AG04450 (cell line): Measurements from ENCODE around the gene USP34. TPM values are rescaled to one million over a fixed set of nuclear protein-coding genes. Genes with fewer than 3 reads are reported as not detected.
"Not testable (repeated sequence)": the region's sequence is repeated elsewhere in the genome, so short reads cannot be mapped to it uniquely, and the experiment has no call there.

Source experiments
- CTCF ChIA-PET: fragments of 300-600, 350-600 bp; formaldehyde crosslinking; extraction: SDS; loops from one replicate; lab custom pipeline; 2022; ENCODE audit warnings: antibody characterized with exemption, inconsistent platforms; lab: Charles Lee
- POLR2A ChIA-PET: fragments of 350-600 bp; formaldehyde crosslinking; extraction: SDS; loops from one replicate; lab custom pipeline; 2021; ENCODE audit warnings: antibody characterized with exemption, inconsistent platforms; lab: Yijun Ruan, JAX
- DNase-seq: peaks from one replicate; pipeline ENCODE4 v3.0.0-alpha.2; 2011; ENCODE audit warnings: low read depth, low spot score
- H3K27ac ChIP-seq: one replicate; pipeline ENCODE4 v1.5.1; 2012; ENCODE audit warnings: low read depth, low read length, control low read depth
- H3K27me3 ChIP-seq: one replicate; pipeline ENCODE4 v1.6.0; 2012; ENCODE audit warnings: low read length; ENCODE audit not compliant: control insufficient read depth, insufficient read depth
- H3K4me3 ChIP-seq: 2 replicates; pipeline ENCODE4 v1.5.1; 2011; ENCODE audit warnings: mild to moderate bottlenecking, low read depth, low read length, control low read depth
- H3K9me3 ChIP-seq: 2 replicates; pipeline ENCODE4 v1.5.1; 2012; ENCODE audit warnings: low read length; ENCODE audit not compliant: control insufficient read depth, insufficient read depth
- polyA plus RNA-seq: library from polyadenylated mRNA; depleted of rRNA; stranded (reverse); fragments of >200 nt; gene quantifications from 2 replicates; pipeline ENCODE4 v1.2.3, GENCODE V29; 2011
- TF ChIP-seq, protein P1 (sequence below): IDR thresholded peaks from 2 replicates; pipeline ENCODE4 v1.5.1; 2011; ENCODE audit warnings: low read depth, low read length, control low read depth, inconsistent platforms

USP34 gene
- polyA plus RNA-seq, 1 experiment, result 92.3 TPM

DNA sequence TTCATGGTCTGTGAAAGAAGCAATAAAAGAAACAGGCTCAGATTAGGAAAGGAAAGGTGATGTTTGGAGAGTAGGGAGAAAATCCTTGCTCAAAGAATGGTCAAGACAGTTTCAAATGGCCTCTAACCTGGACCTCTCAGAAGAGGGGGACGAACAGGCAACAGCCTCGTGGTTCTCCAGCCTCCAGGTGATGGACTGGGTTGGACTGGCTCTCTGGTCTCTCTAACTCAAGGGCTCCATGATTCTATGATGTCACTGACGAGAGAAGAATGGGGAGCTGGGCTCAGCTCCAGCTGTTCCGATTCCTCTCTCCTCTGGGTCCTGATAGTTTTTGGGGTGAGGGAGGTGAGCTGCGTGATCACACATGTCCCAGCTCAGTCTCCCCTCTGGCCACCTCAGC, 309.0 kb downstream of the USP34 start, which contains the start of gene C2orf74:
TSS of gene C2orf74 (plus strand) at position 301 of the 400 bp plus-strand sequence. CDS start 327 bp downstream, outside the sequence.
- no peaks in the 10 kb centered on the region for H3K27me3 ChIP-seq
- no peak for DNase-seq
- H3K27ac ChIP-seq, result no peak within 1 kb of the TSS
- H3K9me3 ChIP-seq, result peaks cover 4% of the 10 kb centered on the region; the same call in 1 of the 2 replicates
- TF ChIP-seq, protein P1, sequence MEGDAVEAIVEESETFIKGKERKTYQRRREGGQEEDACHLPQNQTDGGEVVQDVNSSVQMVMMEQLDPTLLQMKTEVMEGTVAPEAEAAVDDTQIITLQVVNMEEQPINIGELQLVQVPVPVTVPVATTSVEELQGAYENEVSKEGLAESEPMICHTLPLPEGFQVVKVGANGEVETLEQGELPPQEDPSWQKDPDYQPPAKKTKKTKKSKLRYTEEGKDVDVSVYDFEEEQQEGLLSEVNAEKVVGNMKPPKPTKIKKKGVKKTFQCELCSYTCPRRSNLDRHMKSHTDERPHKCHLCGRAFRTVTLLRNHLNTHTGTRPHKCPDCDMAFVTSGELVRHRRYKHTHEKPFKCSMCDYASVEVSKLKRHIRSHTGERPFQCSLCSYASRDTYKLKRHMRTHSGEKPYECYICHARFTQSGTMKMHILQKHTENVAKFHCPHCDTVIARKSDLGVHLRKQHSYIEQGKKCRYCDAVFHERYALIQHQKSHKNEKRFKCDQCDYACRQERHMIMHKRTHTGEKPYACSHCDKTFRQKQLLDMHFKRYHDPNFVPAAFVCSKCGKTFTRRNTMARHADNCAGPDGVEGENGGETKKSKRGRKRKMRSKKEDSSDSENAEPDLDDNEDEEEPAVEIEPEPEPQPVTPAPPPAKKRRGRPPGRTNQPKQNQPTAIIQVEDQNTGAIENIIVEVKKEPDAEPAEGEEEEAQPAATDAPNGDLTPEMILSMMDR, result no peak
- H3K4me3 ChIP-seq, result no peak within 1 kb of the TSS
- CTCF ChIA-PET, result no interaction called here
- POLR2A ChIA-PET, result no interaction called here

DNA sequence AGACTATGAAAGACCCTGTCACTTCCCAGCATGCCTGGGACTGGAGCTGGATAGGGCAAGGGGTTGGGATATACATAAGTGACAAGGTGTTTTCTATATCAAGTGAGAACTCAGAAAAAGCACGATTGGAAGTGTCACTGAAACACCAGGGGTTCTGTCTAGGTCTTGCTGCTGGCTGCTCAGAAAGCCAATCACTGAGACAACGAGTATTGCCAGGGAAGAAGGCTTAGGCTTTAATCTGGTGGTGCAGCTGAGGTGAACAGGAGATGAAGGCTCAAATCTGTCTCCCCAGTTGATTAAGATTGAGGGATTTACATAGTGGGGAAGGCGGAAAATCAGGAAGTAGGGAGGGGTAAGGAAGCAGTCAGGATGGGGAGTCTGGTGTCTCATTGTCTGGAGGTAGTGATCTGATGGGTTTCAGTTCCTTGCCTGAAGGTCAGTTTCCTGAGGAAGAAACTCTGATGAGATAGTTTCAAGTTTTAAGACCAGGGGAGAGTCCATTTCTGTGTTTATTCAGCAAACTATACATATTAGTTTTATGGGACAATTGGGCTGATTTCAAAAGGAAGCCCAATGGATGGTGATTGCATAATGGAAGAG, 312.4 kb downstream of the USP34 start:
- POLR2A ChIA-PET, result no interaction called here
- TF ChIP-seq, protein P1, result no peak
- H3K9me3 ChIP-seq, result peaks cover 4% of the 10 kb centered on the region; the same call in 1 of the 2 replicates
- CTCF ChIA-PET, result no interaction called here
- H3K27ac ChIP-seq, result no peak overlapping the region
- H3K27me3 ChIP-seq, result no peaks in the 10 kb centered on the region
- DNase-seq, result no peak
- no peak overlapping the region for H3K4me3 ChIP-seq

DNA sequence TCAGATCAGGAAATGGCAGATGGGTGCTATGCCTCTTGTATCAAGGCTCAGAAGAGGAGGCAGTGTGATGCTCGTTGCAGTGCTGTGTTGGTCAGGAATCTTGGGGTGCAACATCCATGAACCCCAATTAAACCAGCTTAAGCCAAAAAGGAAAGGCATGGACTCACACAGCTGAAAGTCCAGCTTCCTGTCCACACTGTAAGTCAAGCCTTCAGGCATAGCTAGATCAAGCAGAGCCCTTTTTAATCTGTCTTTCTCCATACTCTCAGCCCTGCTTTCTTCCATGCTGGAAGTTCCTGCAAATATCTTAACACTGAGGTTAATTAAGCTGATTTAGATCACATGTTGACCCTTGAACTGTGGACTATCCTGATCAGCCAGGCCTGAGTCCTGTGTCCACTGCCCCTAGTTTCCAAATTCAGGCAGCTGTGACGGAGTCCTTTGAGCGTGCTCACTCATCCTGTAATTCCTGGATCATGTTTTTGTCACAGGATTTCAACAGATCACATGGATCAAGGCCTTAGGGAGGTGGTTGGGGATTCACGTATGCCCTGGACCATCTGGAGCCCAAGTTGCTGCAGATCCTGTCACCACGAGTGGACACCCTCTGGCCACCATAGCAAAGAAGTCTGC, 313.4 kb downstream of the USP34 start:
- ChIA-PET CTCF (no interaction called here), POLR2A (no interaction called here)
- TF ChIP-seq, protein P1, result no peak

DNA sequence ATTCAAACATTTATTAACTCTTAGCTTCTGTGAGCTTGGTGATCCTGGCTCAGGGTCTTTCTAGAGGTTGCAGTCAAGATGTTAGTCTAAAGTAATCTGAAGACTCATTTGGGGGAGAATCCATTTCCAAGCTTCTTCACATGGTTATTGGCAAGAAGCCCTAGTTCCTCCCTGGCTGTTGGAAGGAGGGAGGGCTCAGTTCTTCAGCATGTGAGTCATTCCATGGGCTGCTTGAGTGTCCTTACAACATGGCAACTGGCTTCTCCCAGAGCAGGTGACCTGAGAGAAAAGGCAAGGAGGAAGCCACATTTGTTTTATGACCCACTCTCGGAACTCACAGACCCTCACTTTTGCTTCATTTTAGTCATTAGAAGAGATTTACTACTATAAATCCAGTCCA, 319.5 kb downstream of the USP34 start:
- POLR2A ChIA-PET, result no interaction called here
- H3K4me3 ChIP-seq, result no peak overlapping the region
- no peak for DNase-seq
- H3K9me3 ChIP-seq, result peaks cover 3% of the 10 kb centered on the region; the same call in 1 of the 2 replicates
- H3K27ac ChIP-seq, result no peak overlapping the region
- TF ChIP-seq, protein P1, result no peak
- CTCF ChIA-PET, result interaction anchor here (0.6 to 0.7 kb wide), 2 partner anchors 16 to 590 kb away, joined by 3 to 4 read pairs; no protein-coding TSS in a partner anchor
- H3K27me3 ChIP-seq, result no peaks in the 10 kb centered on the region

More for the DNA sequence above, 313.4 kb downstream of the USP34 start:
- Histone ChIP-seq H3K9me3 (peaks cover 4% of the 10 kb centered on the region; the same call in 1 of the 2 replicates), H3K27ac (no peak overlapping the region), H3K4me3 (no peak overlapping the region), H3K27me3 (no peaks in the 10 kb centered on the region)
- DNase-seq, result no peak

DNA sequence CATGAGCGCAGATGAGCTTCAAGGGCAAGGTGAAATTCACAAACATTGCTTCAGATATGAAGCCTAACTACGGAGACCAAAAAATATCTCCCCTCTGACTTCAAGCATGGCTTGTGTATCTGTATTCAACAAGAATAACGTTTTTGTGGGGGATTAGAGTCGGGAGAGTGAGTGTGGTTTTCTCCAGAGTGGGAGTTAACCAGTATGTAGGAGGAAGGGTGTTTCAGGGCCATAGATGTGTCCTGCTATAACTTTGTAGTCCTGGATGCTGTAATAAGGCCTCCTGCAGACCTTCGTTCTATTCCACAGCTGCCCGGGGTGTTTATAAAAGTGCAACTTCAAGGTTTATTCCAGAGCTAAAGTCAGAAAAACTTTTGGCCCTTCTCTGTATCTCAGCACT, 321.8 kb downstream of the USP34 start:
- peaks cover 3% of the 10 kb centered on the region for H3K9me3 ChIP-seq
- no peaks in the 10 kb centered on the region for H3K27me3 ChIP-seq
- no peak overlapping the region for H3K4me3 ChIP-seq
- ChIA-PET CTCF (no interaction called here), POLR2A (no interaction called here)
- no peak for DNase-seq
- H3K27ac ChIP-seq, result no peak overlapping the region
- TF ChIP-seq, protein P1, result no peak

DNA sequence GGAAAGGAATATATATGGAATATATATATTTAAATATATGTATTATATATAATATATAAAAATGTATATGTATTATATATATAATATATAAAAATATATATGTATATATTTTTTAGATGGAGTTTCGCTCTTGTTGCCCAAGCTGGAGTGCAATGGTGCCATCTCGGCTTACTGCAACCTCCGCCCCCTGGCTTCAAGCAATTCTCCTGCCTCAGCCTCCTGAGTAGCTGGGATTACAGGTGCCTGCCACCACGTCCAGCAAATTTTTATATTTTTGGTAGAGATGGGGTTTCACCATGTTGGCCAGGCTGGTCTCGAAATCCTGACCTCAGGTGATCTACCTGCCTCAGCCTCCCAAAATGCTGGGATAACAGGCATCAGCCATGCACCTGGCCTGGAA, 322.8 kb downstream of the USP34 start:
- POLR2A ChIA-PET, H3K9me3 ChIP-seq, H3K4me3 ChIP-seq, DNase-seq, H3K27ac ChIP-seq, CTCF ChIA-PET, H3K27me3 ChIP-seq: not testable (repeated sequence)
